ENCODE results near the gene FRMD4B. TPM values are rescaled to one million over a fixed set of nuclear protein-coding genes. Genes with fewer than 3 reads are reported as not detected.

FRMD4B gene
- total RNA-seq, 2 donors from 2014 or later, result 2.1 to 2.2 TPM

DNA sequence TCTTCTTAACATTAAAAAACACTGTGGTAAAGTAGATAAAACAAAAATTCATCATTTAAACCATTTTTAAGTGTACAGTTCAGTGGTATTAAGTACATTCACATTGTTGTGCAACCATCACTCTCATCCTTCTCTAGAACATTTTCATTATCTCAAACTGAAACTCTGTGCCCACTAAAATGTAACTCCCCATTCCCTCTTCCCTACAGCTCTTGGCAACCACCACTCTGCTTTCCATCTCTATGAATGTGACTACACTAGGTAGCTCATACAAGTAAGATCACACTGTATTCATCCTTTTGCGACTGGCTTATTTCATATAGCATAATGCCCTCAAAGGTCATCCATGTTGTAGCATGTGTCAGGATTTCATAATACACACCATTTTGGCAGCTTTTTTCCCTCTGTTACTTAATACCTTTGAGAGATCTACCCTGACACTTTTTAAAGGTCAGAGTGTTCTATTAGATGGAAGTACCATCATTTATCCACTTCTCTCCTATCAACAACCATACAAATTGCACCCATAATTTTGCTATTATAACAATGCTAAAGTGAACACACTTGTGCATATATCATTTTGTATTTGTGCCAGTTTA is 42.9 kb upstream of the FRMD4B start:
- DNase-seq, result no peak
- 93 to 100% methylated on average over 1 of the region's 1 CpG for WGBS, 2 experiments (ENCODE audit: insufficient coverage in 1 of 2, insufficient read length in 1 of 2)
- Mint-ChIP-seq H3K9me3 (no peaks in the 10 kb centered on the region), H3K4me1 (peaks cover 7% of the 10 kb centered on the region), H3K27ac (no peak overlapping the region), H3K36me3 (ENCODE audit: low read depth) (no peaks in the 10 kb centered on the region), H3K27me3 (ENCODE audit: insufficient read depth) (peaks cover 42% of the 10 kb centered on the region), H3K4me3 (no peak overlapping the region)
- Histone ChIP-seq H3K36me3 (ENCODE audit: control insufficient read depth, insufficient read depth, low read length) (no peaks in the 10 kb centered on the region), H3K9me3 (ENCODE audit: control insufficient read depth, low read length) (no peaks in the 10 kb centered on the region), H3K27ac (ENCODE audit: low read depth, low read length) (no peak overlapping the region), H3K4me1 (ENCODE audit: control insufficient read depth, insufficient read depth, low read length) (no peaks in the 10 kb centered on the region), H3K4me3 (ENCODE audit: low read length) (no peak overlapping the region), H3K9ac (ENCODE audit: extremely low read depth, low read length, poor library complexity, severe bottlenecking) (no peak overlapping the region), H3K27me3 (ENCODE audit: control insufficient read depth, insufficient read depth, low read length, poor library complexity, severe bottlenecking) (peaks cover 50% of the 10 kb centered on the region)
- no peak for TF ChIP-seq CTCF (conservative IDR thresholded peaks at IDR 0.05)

DNA sequence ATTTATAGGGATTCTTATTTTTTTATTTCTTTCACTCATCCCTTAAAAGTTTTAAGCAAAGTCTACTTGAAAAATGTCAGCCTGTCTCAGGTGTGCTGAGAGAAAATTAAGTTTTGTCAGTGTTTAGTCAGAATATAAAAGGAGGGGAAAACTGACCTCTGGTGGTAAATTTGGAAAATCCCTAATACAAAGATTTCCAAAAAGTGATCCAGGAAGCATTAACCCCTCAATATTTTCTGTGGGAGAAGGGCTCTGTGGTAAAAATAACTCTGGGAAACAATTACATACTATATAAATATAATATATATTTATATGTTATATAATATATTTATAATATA is 41.0 kb upstream of the FRMD4B start:
- peaks cover 32% of the 10 kb centered on the region for H3K27me3 ChIP-seq (ENCODE audit: control insufficient read depth, insufficient read depth, low read length, poor library complexity, severe bottlenecking)
- no peak overlapping the region for H3K27ac Mint-ChIP-seq
- no peak overlapping the region for H3K4me3 ChIP-seq (ENCODE audit: low read length)
- no peak for DNase-seq
- no peak overlapping the region for H3K27ac ChIP-seq (ENCODE audit: low read depth, low read length)
- H3K9ac ChIP-seq (ENCODE audit: extremely low read depth, low read length, poor library complexity, severe bottlenecking), result no peak overlapping the region
- no peaks in the 10 kb centered on the region for H3K9me3 Mint-ChIP-seq
- H3K4me3 Mint-ChIP-seq, result no peak overlapping the region
- H3K9me3 ChIP-seq (ENCODE audit: control insufficient read depth, low read length), result no peaks in the 10 kb centered on the region
- H3K27me3 Mint-ChIP-seq (ENCODE audit: insufficient read depth), result peaks cover 26% of the 10 kb centered on the region
- H3K36me3 Mint-ChIP-seq (ENCODE audit: low read depth), result no peaks in the 10 kb centered on the region
- TF ChIP-seq CTCF (conservative IDR thresholded peaks at IDR 0.05), result peak; percentile 63
- H3K4me1 ChIP-seq (ENCODE audit: control insufficient read depth, insufficient read depth, low read length), result no peaks in the 10 kb centered on the region
- no peaks in the 10 kb centered on the region for H3K36me3 ChIP-seq (ENCODE audit: control insufficient read depth, insufficient read depth, low read length)
- peaks cover 6% of the 10 kb centered on the region for H3K4me1 Mint-ChIP-seq

DNA sequence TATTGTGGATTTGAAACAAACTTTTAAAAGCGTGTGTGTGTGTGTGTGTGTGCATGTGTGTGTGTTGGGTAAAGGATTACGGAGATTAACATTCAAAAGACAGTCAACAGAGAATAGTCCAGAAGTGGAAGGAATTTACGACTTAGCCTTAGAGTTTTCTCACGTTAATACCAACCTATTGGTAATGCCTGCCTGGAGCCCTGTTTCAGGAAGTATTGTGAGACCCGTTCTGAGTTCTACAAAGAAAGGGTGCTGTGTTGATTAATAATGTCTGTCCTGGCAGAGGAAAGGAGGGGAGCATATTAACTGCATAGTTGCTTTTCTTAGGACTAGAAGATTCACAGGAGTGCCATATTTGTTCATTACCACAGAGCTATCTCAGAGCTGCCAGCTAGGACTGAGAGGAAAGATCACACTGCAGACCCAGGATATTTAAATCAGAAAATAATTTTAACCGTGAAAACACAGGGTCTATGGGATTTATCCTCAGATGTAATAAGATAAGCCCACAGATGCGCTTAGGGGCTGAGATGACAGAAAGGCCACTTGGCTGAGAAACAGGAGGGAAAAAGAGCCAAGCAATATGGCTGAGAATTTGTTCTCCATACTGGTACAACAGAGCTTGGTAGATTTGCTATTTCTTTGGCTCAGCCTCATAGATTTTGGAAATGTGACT is 40.5 kb upstream of the FRMD4B start:
- 68 to 84% methylated on average over 5 to 7 of the region's 7 CpGs for WGBS, 2 experiments (ENCODE audit: insufficient coverage in 1 of 2, insufficient read length in 1 of 2)
- Mint-ChIP-seq H3K27me3 (ENCODE audit: insufficient read depth) (peaks cover 22% of the 10 kb centered on the region), H3K9me3 (no peaks in the 10 kb centered on the region), H3K36me3 (ENCODE audit: low read depth) (no peaks in the 10 kb centered on the region), H3K4me1 (peaks cover 6% of the 10 kb centered on the region), H3K27ac (no peak overlapping the region), H3K4me3 (no peak overlapping the region)
- DNase-seq, result no peak
- Histone ChIP-seq H3K27ac (ENCODE audit: low read depth, low read length) (no peak overlapping the region), H3K4me3 (ENCODE audit: low read length) (no peak overlapping the region), H3K4me1 (ENCODE audit: control insufficient read depth, insufficient read depth, low read length) (no peaks in the 10 kb centered on the region), H3K27me3 (ENCODE audit: control insufficient read depth, insufficient read depth, low read length, poor library complexity, severe bottlenecking) (peaks cover 26% of the 10 kb centered on the region), H3K9me3 (ENCODE audit: control insufficient read depth, low read length) (no peaks in the 10 kb centered on the region), H3K36me3 (ENCODE audit: control insufficient read depth, insufficient read depth, low read length) (no peaks in the 10 kb centered on the region), H3K9ac (ENCODE audit: extremely low read depth, low read length, poor library complexity, severe bottlenecking) (no peak overlapping the region)
- no peak for TF ChIP-seq CTCF (conservative IDR thresholded peaks at IDR 0.05)

Data from endodermal cell (in vitro differentiated cells).